Thyroid gland (tissue), 4 donors: Measurements from ENCODE around the gene C16orf74. TPM values are rescaled to one million over a fixed set of nuclear protein-coding genes. Genes with fewer than 3 reads are reported as not detected.

Experiments used
- DNase-seq, 2 donors: peaks; one replicate each; pipeline ENCODE4 v3.0.0-alpha.2; 2019
- H3K27ac ChIP-seq, 3 donors: fragments of 200-600 bp; sonication (generic); 1 replicate in 2 of 3; 2 replicates in 1 of 3; pipeline ENCODE4 v1.5.1; 2016 to 2019; ENCODE audit warnings: mild to moderate bottlenecking in 1 of 3, moderate library complexity in 1 of 3
- H3K27me3 ChIP-seq: fragments of 200-600 bp; sonication (generic); one replicate; pipeline ENCODE4 v1.5.1; 2019
- H3K36me3 ChIP-seq, 2 donors: fragments of 200-600 bp; sonication (generic); one replicate each; pipeline ENCODE4 v1.5.1; 2016 to 2019
- H3K4me1 ChIP-seq, 2 donors: fragments of 200-600 bp; sonication (generic); one replicate each; pipeline ENCODE4 v1.5.1; 2017 to 2019
- H3K4me3 ChIP-seq, 3 donors: fragments of 200-600 bp; sonication (generic); replicated peaks in 1 of 3; 1 replicate in 2 of 3; 2 replicates in 1 of 3; pipeline ENCODE4 v1.5.1; 2016; ENCODE audit warnings: mild to moderate bottlenecking in 1 of 3
- H3K9me3 ChIP-seq: fragments of 200-600 bp; sonication (generic); one replicate; pipeline ENCODE4 v1.5.1; 2017
- POLR2A ChIP-seq, 2 donors: fragments of 450-650 bp; IDR thresholded peaks; one replicate each; pipeline ENCODE4 v1.6.1; 2017; ENCODE audit warnings: antibody characterized with exemption in 2 of 2, mild to moderate bottlenecking in 2 of 2, moderate library complexity in 1 of 2
- WGBS, 2 donors: methylation state at CpG; one replicate each; pipeline ENCODE4 v1.1.5; 2017; 5-methylcytosine and 5-hydroxymethylcytosine counted together
- intact Hi-C: fragments of 100-400 bp; cut with DNase I; formaldehyde crosslinking; loops from one replicate; pipeline ENCODE4 v1.15.1; 2023
- total RNA-seq, 4 donors: library from RNA; depleted of rRNA; stranded (reverse); fragments of >200 nt; gene quantifications; one replicate each; pipeline ENCODE4 v1.2.3, GENCODE V29; 2016
- TF ChIP-seq, protein P1 (sequence below), 6 experiments: fragments of 200-600 bp in 3 of 6; fragments of 450-650 bp in 3 of 6; sonication (generic) in 3 of 6; IDR thresholded peaks; one replicate each; pipeline ENCODE4 v1.5.1; 2016 to 2019; ENCODE audit warnings: antibody characterized with exemption in 6 of 6, mild to moderate bottlenecking in 2 of 6, inconsistent platforms in 1 of 6, moderate library complexity in 1 of 6

Gene C16orf74
- total RNA-seq, 4 donors from 2014 or later, result 5.1 to 8.4 (median 6.3) TPM; not detected in 1

GRCh38 chr16:85762970-85763369 lies 12.1 kb upstream of the C16orf74 start:
- TF ChIP-seq POLR2A (IDR thresholded peaks at IDR 0.05), result no peak
- TF ChIP-seq, protein P1, sequence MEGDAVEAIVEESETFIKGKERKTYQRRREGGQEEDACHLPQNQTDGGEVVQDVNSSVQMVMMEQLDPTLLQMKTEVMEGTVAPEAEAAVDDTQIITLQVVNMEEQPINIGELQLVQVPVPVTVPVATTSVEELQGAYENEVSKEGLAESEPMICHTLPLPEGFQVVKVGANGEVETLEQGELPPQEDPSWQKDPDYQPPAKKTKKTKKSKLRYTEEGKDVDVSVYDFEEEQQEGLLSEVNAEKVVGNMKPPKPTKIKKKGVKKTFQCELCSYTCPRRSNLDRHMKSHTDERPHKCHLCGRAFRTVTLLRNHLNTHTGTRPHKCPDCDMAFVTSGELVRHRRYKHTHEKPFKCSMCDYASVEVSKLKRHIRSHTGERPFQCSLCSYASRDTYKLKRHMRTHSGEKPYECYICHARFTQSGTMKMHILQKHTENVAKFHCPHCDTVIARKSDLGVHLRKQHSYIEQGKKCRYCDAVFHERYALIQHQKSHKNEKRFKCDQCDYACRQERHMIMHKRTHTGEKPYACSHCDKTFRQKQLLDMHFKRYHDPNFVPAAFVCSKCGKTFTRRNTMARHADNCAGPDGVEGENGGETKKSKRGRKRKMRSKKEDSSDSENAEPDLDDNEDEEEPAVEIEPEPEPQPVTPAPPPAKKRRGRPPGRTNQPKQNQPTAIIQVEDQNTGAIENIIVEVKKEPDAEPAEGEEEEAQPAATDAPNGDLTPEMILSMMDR (IDR thresholded peaks at IDR 0.05), result no peak
- H3K4me1 ChIP-seq, result no peaks in the 10 kb centered on the region
- H3K27ac ChIP-seq, result no peak overlapping the region
- intact Hi-C loops, result no loop called here
- WGBS, 2 donors, result 79 to 83% methylated on average over 6 to 7 of the region's 12 CpGs
- H3K27me3 ChIP-seq, result no peaks in the 10 kb centered on the region
- no peaks in the 10 kb centered on the region for H3K36me3 ChIP-seq
- H3K4me3 ChIP-seq, result no peak overlapping the region
- no peak for DNase-seq
- H3K9me3 ChIP-seq, result no peaks in the 10 kb centered on the region

GRCh38 chr16:85761861-85762260 lies 11.0 kb upstream of the C16orf74 start:
- Histone ChIP-seq H3K36me3 (no peaks in the 10 kb centered on the region), H3K4me1 (no peaks in the 10 kb centered on the region), H3K4me3 (no peak overlapping the region), H3K27me3 (no peaks in the 10 kb centered on the region), H3K9me3 (no peaks in the 10 kb centered on the region), H3K27ac (no peak overlapping the region)
- intact Hi-C loops, result no loop called here
- TF ChIP-seq POLR2A (IDR thresholded peaks at IDR 0.05), result no peak
- TF ChIP-seq, protein P1 (IDR thresholded peaks at IDR 0.05), result no peak
- 76 to 83% methylated on average over 6 of the region's 6 CpGs for WGBS, 2 donors
- no peak for DNase-seq

DNA sequence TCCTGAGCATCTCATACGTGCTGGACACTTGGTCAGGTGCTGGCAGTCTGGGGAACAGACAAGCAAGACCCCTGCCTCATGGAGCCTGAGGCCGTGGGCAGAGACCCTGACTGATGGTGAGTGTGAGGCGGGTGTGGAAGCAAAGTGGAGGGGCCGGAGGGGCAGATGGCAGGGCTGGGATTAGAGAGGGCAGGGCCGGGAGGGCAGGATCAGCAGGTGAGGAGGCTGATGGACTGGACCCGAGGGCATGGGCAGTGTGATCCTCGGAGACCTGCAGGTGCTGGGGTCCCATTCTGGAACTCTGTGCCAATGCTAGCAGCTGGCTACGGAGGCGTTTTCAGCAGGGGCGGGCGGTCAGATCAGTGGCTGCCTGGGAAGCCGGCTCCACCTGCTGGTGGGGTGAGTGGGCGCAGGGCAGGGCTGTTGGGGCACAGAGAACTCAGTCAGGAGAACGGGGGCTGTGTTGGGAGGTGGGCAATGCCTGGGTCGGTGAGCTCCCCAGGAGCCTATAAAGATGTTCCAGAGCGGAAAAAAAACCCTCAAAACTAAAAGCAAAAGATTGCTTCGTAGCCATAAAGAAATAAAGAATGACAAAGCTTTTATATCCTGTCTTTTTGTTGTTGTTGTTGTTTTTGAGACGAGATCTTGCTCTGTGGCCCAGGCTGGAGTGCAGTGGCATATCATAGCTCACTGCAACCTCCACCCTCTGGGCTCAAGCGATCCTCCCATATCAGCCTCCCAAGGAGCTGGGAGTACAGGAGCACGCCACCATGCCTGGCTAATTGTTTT lies 8.9 kb upstream of the C16orf74 start:
- Histone ChIP-seq H3K9me3 (no peaks in the 10 kb centered on the region), H3K36me3 (no peaks in the 10 kb centered on the region), H3K27me3 (no peaks in the 10 kb centered on the region), H3K4me3 (no peak overlapping the region), H3K27ac (no peak overlapping the region), H3K4me1 (peaks cover 0 to 1% of the 10 kb centered on the region in 2 donors)
- intact Hi-C loops, result no loop called here
- no peak for DNase-seq
- TF ChIP-seq, protein P1 (IDR thresholded peaks at IDR 0.05), result no peak
- TF ChIP-seq POLR2A (IDR thresholded peaks at IDR 0.05), result no peak
- 68 to 73% methylated on average over 20 of the region's 20 CpGs for WGBS, 2 donors

GRCh38 chr16:85759136-85759535 lies 8.2 kb upstream of the C16orf74 start:
- Histone ChIP-seq H3K27ac (no peak overlapping the region), H3K27me3 (no peaks in the 10 kb centered on the region), H3K4me3 (no peak overlapping the region), H3K36me3 (no peaks in the 10 kb centered on the region), H3K9me3 (no peaks in the 10 kb centered on the region), H3K4me1 (peaks cover 5 to 8% of the 10 kb centered on the region in 2 donors)
- 63 to 64% methylated on average over 16 of the region's 16 CpGs for WGBS, 2 donors
- TF ChIP-seq POLR2A (IDR thresholded peaks at IDR 0.05), result no peak
- TF ChIP-seq, protein P1 (IDR thresholded peaks at IDR 0.05), result no peak
- intact Hi-C loops, result no loop called here
- DNase-seq, result no peak

DNA sequence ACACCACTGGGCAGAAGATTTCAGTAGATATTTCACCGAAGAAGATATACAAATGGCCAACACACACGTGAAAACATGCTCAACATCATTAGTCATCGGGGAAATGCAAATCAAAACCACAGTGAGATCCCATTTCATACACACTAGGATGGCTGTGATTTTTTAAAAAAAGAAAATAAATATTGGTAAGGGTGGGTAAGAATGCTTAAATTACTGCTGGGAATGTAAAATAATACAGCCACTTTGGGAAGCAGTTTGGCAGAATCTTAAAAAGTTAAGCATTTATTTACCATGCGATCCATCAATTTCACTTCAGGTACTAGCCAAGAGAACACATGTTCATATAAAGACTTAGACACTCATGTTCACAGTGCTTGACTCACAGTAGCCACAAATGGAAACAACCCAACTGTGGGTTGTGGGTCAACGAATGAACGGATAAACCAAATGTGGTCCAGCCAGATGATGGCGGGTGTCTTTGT lies 6.5 kb upstream of the C16orf74 start:
- no peaks in the 10 kb centered on the region for H3K9me3 ChIP-seq
- intact Hi-C loops, result no loop called here
- WGBS, 2 donors, result 72 to 87% methylated on average over 7 of the region's 7 CpGs
- H3K27ac ChIP-seq, result no peak overlapping the region
- H3K36me3 ChIP-seq, result no peaks in the 10 kb centered on the region
- no peak overlapping the region for H3K4me3 ChIP-seq
- peaks cover 6 to 10% of the 10 kb centered on the region in 2 donors for H3K4me1 ChIP-seq
- no peaks in the 10 kb centered on the region for H3K27me3 ChIP-seq
- TF ChIP-seq, protein P1 (IDR thresholded peaks at IDR 0.05), result no peak
- TF ChIP-seq POLR2A (IDR thresholded peaks at IDR 0.05), result no peak
- DNase-seq, result no peak
